Panc1 (cell line): ENCODE results near the gene GPRIN2. TPM values are rescaled to one million over a fixed set of nuclear protein-coding genes. Genes with fewer than 3 reads are reported as not detected.

Experiments used
- ATAC-seq: fragments of 200-7000 bp; cut with Tn5 transposase; 2 replicates; pipeline ENCODE4 v1.9.1; 2020; ENCODE audit warnings: mild to moderate bottlenecking, moderate library complexity
- BruUV-seq: library from RNA; stranded (reverse); fragments of 400-500 nt; replicated peaks from 2 replicates; lab custom pipeline; 2021; lab: Mats Ljungman, UMichigan
- CTCF ChIA-PET: fragments of 300-600 bp; sonication (Branson Sonifier 250); formaldehyde crosslinking; loops from one replicate; lab custom pipeline; 2022; ENCODE audit warnings: antibody characterized with exemption; lab: Charles Lee
- POLR2A ChIA-PET: fragments of 300-600 bp; sonication (Branson Sonifier 250); formaldehyde crosslinking; loops from one replicate; lab custom pipeline; 2022; ENCODE audit warnings: antibody characterized with exemption; lab: Charles Lee
- DNase-seq: peaks from one replicate; pipeline ENCODE4 v3.0.0-alpha.2; 2010; ENCODE audit warnings: low read depth, low spot score
- H3K27ac ChIP-seq: 2 replicates; pipeline ENCODE4 v1.5.1; 2011; ENCODE audit warnings: mild to moderate bottlenecking, low read length, inconsistent platforms
- H3K27me3 ChIP-seq: fragments of 200-500 bp; sonication (Bioruptor generic); 2 replicates; pipeline ENCODE4 v1.6.0; 2014; ENCODE audit warnings: low read length, inconsistent platforms; ENCODE audit not compliant: control insufficient read depth, insufficient read depth
- H3K36me3 ChIP-seq: fragments of 200-500 bp; sonication (Bioruptor generic); 2 replicates; pipeline ENCODE4 v1.5.1; 2014; ENCODE audit warnings: inconsistent platforms, mild to moderate bottlenecking, low read length, moderate library complexity; ENCODE audit not compliant: control insufficient read depth, insufficient read depth
- H3K4me1 ChIP-seq: 2 replicates; pipeline ENCODE4 v1.5.1; 2011; ENCODE audit warnings: inconsistent platforms, mild to moderate bottlenecking, low read length, moderate library complexity; ENCODE audit not compliant: control insufficient read depth, insufficient read depth
- H3K4me3 ChIP-seq, 2 experiments: 2 replicates each; pipeline ENCODE4 v1.5.1; 2011 to 2012; ENCODE audit warnings: low read depth in 2 of 2, low read length in 2 of 2, mild to moderate bottlenecking in 2 of 2, inconsistent platforms in 1 of 2, moderate library complexity in 1 of 2
- H3K9me3 ChIP-seq: fragments of 200-500 bp; sonication (Bioruptor generic); 2 replicates; pipeline ENCODE4 v1.5.1; 2014; ENCODE audit warnings: low read depth, mild to moderate bottlenecking, inconsistent platforms, low read length, moderate library complexity; ENCODE audit not compliant: control insufficient read depth, insufficient read depth
- POLR2AphosphoS5 ChIP-seq: IDR thresholded peaks from 2 replicates; pipeline ENCODE4 v1.6.1; 2012; ENCODE audit warnings: mild to moderate bottlenecking, low read depth, low read length, moderate library complexity
- SIN3A ChIP-seq: IDR thresholded peaks from 2 replicates; pipeline ENCODE4 v1.6.1; 2012; ENCODE audit warnings: low read depth, mild to moderate bottlenecking, low read length, moderate library complexity, borderline replicate concordance; ENCODE audit not compliant: insufficient read depth
- TCF7L2 ChIP-seq: IDR thresholded peaks from 2 replicates; pipeline ENCODE4 v1.6.1; 2011; ENCODE audit warnings: mild to moderate bottlenecking, low read depth, low read length, inconsistent platforms
- in situ Hi-C: cut with HindIII; loops from 2 replicates; pipeline ENCODE4 v1.10.0; 2016; ENCODE audit warnings: low sequenced_read_pairs, low pct_unique_long_range_greater_than_20kb
- intact Hi-C: fragments of 100-400 bp; cut with micrococcal nuclease; formaldehyde crosslinking; loops from one replicate; pipeline ENCODE4 v1.10.0; 2022; ENCODE audit not compliant: unreplicated experiment
- total RNA-seq: library from RNA; stranded (reverse); gene quantifications from one replicate; pipeline ENCODE4 v1.2.1, GENCODE V29; 2021; ENCODE audit not compliant: unreplicated experiment
- TF ChIP-seq, protein P1 (sequence below): fragments of 450-650 bp; IDR thresholded peaks from 2 replicates; pipeline ENCODE4 v1.5.1; 2017; ENCODE audit warnings: mild to moderate bottlenecking
- TF ChIP-seq, protein P2 (sequence below), 2 experiments: IDR thresholded peaks; 2 replicates each; pipeline ENCODE4 v1.6.1; 2011 to 2012; ENCODE audit warnings: low read depth in 2 of 2, control low read depth in 1 of 2, low read length in 1 of 2, mild to moderate bottlenecking in 1 of 2, moderate library complexity in 1 of 2; ENCODE audit not compliant: insufficient read depth in 1 of 2

GPRIN2 gene
- total RNA-seq, 1 experiment from 2014 or later, result 12.9 TPM

DNA sequence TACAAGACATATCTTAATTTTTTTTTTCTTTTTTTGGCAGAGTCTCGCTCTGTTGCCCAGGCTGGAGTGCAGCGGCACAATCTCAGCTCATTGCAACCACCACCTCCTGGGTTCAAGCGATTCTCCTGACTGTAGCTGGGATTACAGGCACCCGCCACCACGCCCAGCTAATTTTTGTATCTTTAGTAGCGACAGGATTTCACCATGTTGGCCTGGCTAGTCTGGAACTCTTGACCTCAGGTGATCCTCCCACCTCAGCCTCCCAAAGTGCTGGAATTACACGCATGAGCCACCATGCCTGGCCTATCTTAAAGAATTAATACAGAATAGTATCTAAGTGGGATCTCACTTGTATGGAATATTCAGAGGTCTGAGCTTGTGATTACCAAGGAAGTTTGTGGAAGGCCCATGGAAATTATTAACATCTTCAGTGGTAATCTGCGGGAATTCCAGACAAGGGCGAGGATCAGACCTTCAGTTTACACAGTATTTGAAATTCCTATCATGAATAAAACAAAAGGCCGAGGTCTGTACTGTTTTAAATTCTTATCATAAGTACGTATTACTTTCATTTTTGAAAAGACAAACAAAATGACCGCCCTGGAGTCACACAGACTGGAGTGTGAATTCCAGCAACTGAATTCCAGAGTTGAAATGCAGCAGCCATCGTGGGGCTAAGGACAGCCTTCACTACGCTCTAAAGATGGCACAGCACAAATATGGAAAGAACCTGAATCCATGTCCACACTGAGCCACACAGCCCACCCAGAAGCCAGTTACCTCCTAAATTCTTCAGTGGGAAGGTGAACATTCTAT is 16.7 kb downstream of the GPRIN2 start:
- Histone ChIP-seq H3K4me3 (0 out of 4 replicates have a peak overlapping the region, but pooled peaks of 1 of the 2 experiments have one; percentile 15), H3K9me3 (no peaks in the 10 kb centered on the region), H3K36me3 (no peaks in the 10 kb centered on the region), H3K4me1 (peaks cover 26% of the 10 kb centered on the region), H3K27ac (peak overlapping the region; percentile 80), H3K27me3 (no peaks in the 10 kb centered on the region)
- CTCF ChIA-PET, result no interaction called here
- in situ Hi-C loops, result no loop called here
- BruUV-seq, result no TSS peak
- DNase-seq (no peak), ATAC-seq (peak; percentile 62)
- intact Hi-C loops, result no loop called here
- TF ChIP-seq, protein P1, sequence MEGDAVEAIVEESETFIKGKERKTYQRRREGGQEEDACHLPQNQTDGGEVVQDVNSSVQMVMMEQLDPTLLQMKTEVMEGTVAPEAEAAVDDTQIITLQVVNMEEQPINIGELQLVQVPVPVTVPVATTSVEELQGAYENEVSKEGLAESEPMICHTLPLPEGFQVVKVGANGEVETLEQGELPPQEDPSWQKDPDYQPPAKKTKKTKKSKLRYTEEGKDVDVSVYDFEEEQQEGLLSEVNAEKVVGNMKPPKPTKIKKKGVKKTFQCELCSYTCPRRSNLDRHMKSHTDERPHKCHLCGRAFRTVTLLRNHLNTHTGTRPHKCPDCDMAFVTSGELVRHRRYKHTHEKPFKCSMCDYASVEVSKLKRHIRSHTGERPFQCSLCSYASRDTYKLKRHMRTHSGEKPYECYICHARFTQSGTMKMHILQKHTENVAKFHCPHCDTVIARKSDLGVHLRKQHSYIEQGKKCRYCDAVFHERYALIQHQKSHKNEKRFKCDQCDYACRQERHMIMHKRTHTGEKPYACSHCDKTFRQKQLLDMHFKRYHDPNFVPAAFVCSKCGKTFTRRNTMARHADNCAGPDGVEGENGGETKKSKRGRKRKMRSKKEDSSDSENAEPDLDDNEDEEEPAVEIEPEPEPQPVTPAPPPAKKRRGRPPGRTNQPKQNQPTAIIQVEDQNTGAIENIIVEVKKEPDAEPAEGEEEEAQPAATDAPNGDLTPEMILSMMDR, result no peak
- TF ChIP-seq, protein P2, sequence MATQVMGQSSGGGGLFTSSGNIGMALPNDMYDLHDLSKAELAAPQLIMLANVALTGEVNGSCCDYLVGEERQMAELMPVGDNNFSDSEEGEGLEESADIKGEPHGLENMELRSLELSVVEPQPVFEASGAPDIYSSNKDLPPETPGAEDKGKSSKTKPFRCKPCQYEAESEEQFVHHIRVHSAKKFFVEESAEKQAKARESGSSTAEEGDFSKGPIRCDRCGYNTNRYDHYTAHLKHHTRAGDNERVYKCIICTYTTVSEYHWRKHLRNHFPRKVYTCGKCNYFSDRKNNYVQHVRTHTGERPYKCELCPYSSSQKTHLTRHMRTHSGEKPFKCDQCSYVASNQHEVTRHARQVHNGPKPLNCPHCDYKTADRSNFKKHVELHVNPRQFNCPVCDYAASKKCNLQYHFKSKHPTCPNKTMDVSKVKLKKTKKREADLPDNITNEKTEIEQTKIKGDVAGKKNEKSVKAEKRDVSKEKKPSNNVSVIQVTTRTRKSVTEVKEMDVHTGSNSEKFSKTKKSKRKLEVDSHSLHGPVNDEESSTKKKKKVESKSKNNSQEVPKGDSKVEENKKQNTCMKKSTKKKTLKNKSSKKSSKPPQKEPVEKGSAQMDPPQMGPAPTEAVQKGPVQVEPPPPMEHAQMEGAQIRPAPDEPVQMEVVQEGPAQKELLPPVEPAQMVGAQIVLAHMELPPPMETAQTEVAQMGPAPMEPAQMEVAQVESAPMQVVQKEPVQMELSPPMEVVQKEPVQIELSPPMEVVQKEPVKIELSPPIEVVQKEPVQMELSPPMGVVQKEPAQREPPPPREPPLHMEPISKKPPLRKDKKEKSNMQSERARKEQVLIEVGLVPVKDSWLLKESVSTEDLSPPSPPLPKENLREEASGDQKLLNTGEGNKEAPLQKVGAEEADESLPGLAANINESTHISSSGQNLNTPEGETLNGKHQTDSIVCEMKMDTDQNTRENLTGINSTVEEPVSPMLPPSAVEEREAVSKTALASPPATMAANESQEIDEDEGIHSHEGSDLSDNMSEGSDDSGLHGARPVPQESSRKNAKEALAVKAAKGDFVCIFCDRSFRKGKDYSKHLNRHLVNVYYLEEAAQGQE (IDR thresholded peaks at IDR 0.05; ENCODE audit: insufficient read depth in 1 of 2, low read depth in 2 of 2, low read length in 1 of 2), result no peak
- TF ChIP-seq TCF7L2 (no peak), SIN3A (no peak), POLR2AphosphoS5 (no peak)
- POLR2A ChIA-PET, result interaction anchor here (0.6 to 1.3 kb wide), 2 partner anchors 9 to 13 kb away, joined by 3 to 8 read pairs; no protein-coding TSS in a partner anchor

DNA sequence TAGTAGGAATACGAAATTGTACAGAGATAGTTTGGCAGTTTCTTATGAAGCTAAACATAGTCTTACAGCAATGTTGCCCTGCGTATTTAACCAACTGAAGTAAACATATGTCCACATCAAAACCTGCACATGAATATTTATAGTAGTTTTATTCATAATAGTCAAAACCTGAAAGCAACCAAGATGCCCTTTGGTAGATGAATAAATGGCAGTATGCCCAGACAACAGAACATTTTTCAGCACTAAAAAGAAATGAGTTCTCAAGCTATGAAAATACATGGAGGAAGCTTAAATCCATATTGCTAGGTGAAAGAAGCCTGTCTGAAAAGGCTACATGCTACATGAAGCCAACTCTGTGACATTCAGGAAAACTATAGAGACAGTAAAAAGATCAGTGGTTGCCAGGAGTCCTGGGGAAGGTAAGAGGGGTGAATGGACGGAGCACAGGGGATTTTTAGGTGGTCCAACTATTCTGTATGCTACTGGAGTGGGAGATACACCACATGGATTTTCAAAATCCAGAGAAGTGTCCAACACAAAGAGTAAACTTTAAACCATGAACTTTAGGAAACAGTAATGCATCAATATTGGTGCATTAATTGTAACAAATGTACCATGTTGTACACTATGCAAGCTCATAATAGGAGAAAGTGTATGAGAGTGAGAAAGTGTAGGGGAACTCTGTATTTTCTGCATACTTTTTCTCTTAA is 17.6 kb downstream of the GPRIN2 start:
- BruUV-seq, result no TSS peak
- intact Hi-C loops (no loop called here), in situ Hi-C loops (no loop called here)
- ChIA-PET POLR2A (interaction anchor here (1.3 kb wide), 1 partner anchor 8 kb away, joined by 8 read pairs; no protein-coding TSS in a partner anchor), CTCF (no interaction called here)
- ATAC-seq (no peak), DNase-seq (no peak)
- Histone ChIP-seq H3K9me3 (no peaks in the 10 kb centered on the region), H3K4me1 (peaks cover 27% of the 10 kb centered on the region), H3K4me3 (no peak overlapping the region), H3K27me3 (no peaks in the 10 kb centered on the region), H3K36me3 (no peaks in the 10 kb centered on the region), H3K27ac (peak overlapping the region; percentile 36)
- TF ChIP-seq POLR2AphosphoS5, result no peak
- TF ChIP-seq, protein P2 (IDR thresholded peaks at IDR 0.05; ENCODE audit: insufficient read depth in 1 of 2, low read depth in 2 of 2, low read length in 1 of 2), result no peak; a peak in 1 of 4 replicates
- TF ChIP-seq SIN3A, result no peak
- no peak for TF ChIP-seq TCF7L2
- TF ChIP-seq, protein P1, result no peak
